ENCODE results near the gene CST7. TPM values are rescaled to one million over a fixed set of nuclear protein-coding genes. Genes with fewer than 3 reads are reported as not detected.

Gene CST7
- total and polyA plus RNA-seq, 10 of the 15 experiments (the other 5 are each of a cell fraction or from before 2014, with no cell fraction given) = 0.69 TPM; not detected in 9

- TF ChIP-seq E4F1 (IDR thresholded peaks at IDR 0.05; ENCODE audit: borderline replicate concordance, partially characterized antibody) = no peak
- no peak for TF ChIP-seq PAX5 (IDR thresholded peaks at IDR 0.05; ENCODE audit: borderline replicate concordance, low read depth, low read length)
- TF ChIP-seq POLR2AphosphoS2 (IDR thresholded peaks at IDR 0.05; ENCODE audit: low read depth, low read length) = no peak
- TF ChIP-seq ZNF217 (IDR thresholded peaks at IDR 0.05) = no peak
- TF ChIP-seq TCF3 (IDR thresholded peaks at IDR 0.05; ENCODE audit: borderline replicate concordance, insufficient read depth, low read depth, low read length) = no peak
- TF ChIP-seq MYC (IDR thresholded peaks at IDR 0.05; ENCODE audit: insufficient read depth, insufficient read length, insufficient replicate concordance, low read length, severe bottlenecking) = no peak
- no peak for TF ChIP-seq SMAD1 (IDR thresholded peaks at IDR 0.05; ENCODE audit: low read depth, partially characterized antibody)
- no peak for TF ChIP-seq GATAD2B (conservative IDR thresholded peaks at IDR 0.05; ENCODE audit: low read depth)
These were observed 11.8 kb downstream of the CST7 start (continued) for GRCh38 chr20:24960861-24961260.

GRCh38 chr20:24961384-24962181 lies 12.5 kb downstream of the CST7 start:
- in situ Hi-C loops (cut with MboI) = no loop called here
- H4K20me1 ChIP-seq (ENCODE audit: control insufficient read depth, insufficient read depth) = no peaks in the 10 kb centered on the region
- BruUV-seq (replicated peaks) = no TSS peak
- no peak overlapping the region for H3K9ac ChIP-seq (ENCODE audit: control insufficient read depth, insufficient read depth, low read length)
- POLR2A ChIA-PET = interaction anchor here (1.2 kb wide), 1 partner anchor 242 kb away, joined by 3 read pairs; no protein-coding TSS in a partner anchor
- no peak overlapping the region for H2AFZ ChIP-seq (ENCODE audit: control insufficient read depth, low read depth, low read length)
- H3K4me2 ChIP-seq (ENCODE audit: control insufficient read depth, insufficient read depth) = no peak overlapping the region
- intact Hi-C loops (cut with micrococcal nuclease; ENCODE audit: unreplicated experiment) = no loop called here
- no peaks in the 10 kb centered on the region for H3K79me2 ChIP-seq (ENCODE audit: control insufficient read depth, insufficient read depth, low read length)
- SMC1A ChIA-PET (ENCODE audit: uncharacterized antibody, unreplicated experiment) = no interaction called here
- WGBS (ENCODE audit: insufficient coverage, insufficient replicate concordance, low lambda C conversion rate, missing lambda C conversion rate) = 87% methylated on average over 20 of the region's 20 CpGs
- H3K4me1 ChIP-seq (ENCODE audit: control insufficient read depth, insufficient read depth, low read length) = no peaks in the 10 kb centered on the region
- DNase-seq (ENCODE audit: low read depth, low spot score) (no peak), FAIRE-seq (no peak), ATAC-seq (no peak)
- CTCF ChIA-PET = interaction anchor here (0.6 to 2.2 kb wide), 5 partner anchors 9 to 31 kb away, joined by 3 to 7 read pairs (median 3); no protein-coding TSS in a partner anchor
- H3K9me3 ChIP-seq (replicated peaks; ENCODE audit: control insufficient read depth, insufficient read depth, low read length) = no peaks in the 10 kb centered on the region
- RAD21 ChIA-PET (ENCODE audit: unreplicated experiment) = no interaction called here
- no peak overlapping the region for H3K27ac ChIP-seq (ENCODE audit: control insufficient read depth, insufficient read depth)
- no peak overlapping the region for H3K4me3 ChIP-seq
- no peaks in the 10 kb centered on the region for H3K27me3 ChIP-seq (replicated peaks in 1 of 2; ENCODE audit: control insufficient read depth in 2 of 2, insufficient read depth in 2 of 2, low read length in 1 of 2)
- peaks cover 3 to 16% of the 10 kb centered on the region in 2 experiments; a peak in 3 of 4 replicates for H3K36me3 ChIP-seq (ENCODE audit: control insufficient read depth in 2 of 2, insufficient read depth in 2 of 2, low read length in 1 of 2)
- TF ChIP-seq CHD1 (IDR thresholded peaks at IDR 0.05; ENCODE audit: low read depth, low read length) (no peak), LARP7 (IDR thresholded peaks at IDR 0.05) (no peak), NFIC (IDR thresholded peaks at IDR 0.05; ENCODE audit: low read depth, low read length) (no peak), SIN3A (IDR thresholded peaks at IDR 0.05; ENCODE audit: low read depth, low read length) (no peak), JUNB (IDR thresholded peaks at IDR 0.05) (no peak), SUZ12 (IDR thresholded peaks at IDR 0.05; ENCODE audit: unreplicated experiment) (no peak), FOXM1 (IDR thresholded peaks at IDR 0.05; ENCODE audit: low read depth, low read length) (no peak), RELB (IDR thresholded peaks at IDR 0.05; ENCODE audit: low read depth) (no peak), CTCF (IDR thresholded peaks at IDR 0.05 in 2 of 3, conservative IDR thresholded peaks at IDR 0.05 in 1 of 3; ENCODE audit: control insufficient read depth in 2 of 3, extremely low read depth in 1 of 3, insufficient read depth in 1 of 3, low read depth in 3 of 3, low read length in 3 of 3) (no peak)
